Endothelial cell of umbilical vein (primary cell): ENCODE results near the gene MYEOV.

Experiments used
- CTCF ChIP-seq, 2 donors: IDR thresholded peaks; 1 replicate in 1 of 2; 2 replicates in 1 of 2; pipeline ENCODE4 v1.5.1; 2011; ENCODE audit warnings: low read length in 2 of 2, mild to moderate bottlenecking in 2 of 2, moderate library complexity in 2 of 2, control low read depth in 1 of 2, inconsistent platforms in 1 of 2, low read depth in 1 of 2; ENCODE audit not compliant: insufficient read depth in 1 of 2; ENCODE audit errors: extremely low read depth in 1 of 2
- EZH2 ChIP-seq: IDR thresholded peaks from 2 replicates; pipeline ENCODE4 v1.6.1; 2012; ENCODE audit warnings: borderline replicate concordance, low read depth, mild to moderate bottlenecking, moderate library complexity, low read length, inconsistent platforms; ENCODE audit not compliant: severe bottlenecking
- FOS ChIP-seq: IDR thresholded peaks from 2 replicates; pipeline ENCODE4 v1.6.1; 2011; ENCODE audit warnings: mild to moderate bottlenecking, low read length, moderate library complexity, borderline replicate concordance; ENCODE audit not compliant: insufficient read depth
- GATA2 ChIP-seq: IDR thresholded peaks from 2 replicates; pipeline ENCODE4 v1.7.0; 2011; ENCODE audit warnings: low read depth, mild to moderate bottlenecking, moderate library complexity, mixed read lengths, low read length; ENCODE audit not compliant: insufficient read length, insufficient read depth
- JUN ChIP-seq: IDR thresholded peaks from 2 replicates; pipeline ENCODE4 v1.6.1; 2011; ENCODE audit warnings: borderline replicate concordance, low read depth; ENCODE audit not compliant: insufficient read length, insufficient read depth
- MAX ChIP-seq: IDR thresholded peaks from 2 replicates; pipeline ENCODE4 v1.6.1; 2011; ENCODE audit not compliant: insufficient read depth, insufficient read length
- MYC ChIP-seq: IDR thresholded peaks from one replicate; pipeline ENCODE4 v1.6.1; 2011; ENCODE audit warnings: mild to moderate bottlenecking, low read depth, low read length
- POLR2A ChIP-seq: IDR thresholded peaks from 2 replicates; pipeline ENCODE4 v1.6.1; 2012; ENCODE audit warnings: low read depth, mild to moderate bottlenecking, control low read depth, low read length
- POLR2AphosphoS5 ChIP-seq: IDR thresholded peaks from 2 replicates; pipeline ENCODE4 v1.6.1; 2012; ENCODE audit warnings: low read depth, mild to moderate bottlenecking, control low read depth, low read length, moderate library complexity; ENCODE audit not compliant: insufficient read depth

- TF ChIP-seq CTCF (IDR thresholded peaks at IDR 0.05; ENCODE audit: extremely low read depth in 1 of 2, insufficient read depth in 1 of 2, low read depth in 1 of 2, low read length in 2 of 2) = no peak
- TF ChIP-seq POLR2A = no peak
- no peak for TF ChIP-seq POLR2AphosphoS5
- TF ChIP-seq MYC = no peak
- TF ChIP-seq EZH2 = no peak
- no peak for TF ChIP-seq MAX
- TF ChIP-seq JUN = no peak
- TF ChIP-seq GATA2 = no peak
- no peak for TF ChIP-seq FOS
These were observed 18.8 kb upstream of the MYEOV start for GRCh38 chr11:69275178-69275577.
